Measurements from ENCODE around the gene MSANTD2.

DNA sequence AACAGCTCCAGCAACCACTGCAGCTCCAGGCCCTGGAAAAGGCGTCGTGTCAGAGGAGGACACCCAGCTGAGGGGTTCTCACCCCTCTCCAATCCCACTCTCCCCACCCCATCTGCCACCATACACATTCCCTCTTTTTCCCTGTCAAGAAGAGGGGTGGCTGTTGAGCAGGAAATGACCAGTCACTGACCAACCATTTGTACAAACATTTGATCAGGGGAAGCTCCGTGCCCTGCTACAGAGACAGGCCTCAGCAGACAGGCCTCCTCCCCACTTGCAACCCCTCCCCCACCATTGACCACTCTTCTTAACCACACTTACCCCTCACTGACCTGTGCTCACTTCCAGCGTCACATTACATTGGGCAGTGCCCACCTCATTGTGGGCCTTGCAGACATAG is 45.9 kb downstream of the MSANTD2 start:
- TF ChIP-seq, protein P1, sequence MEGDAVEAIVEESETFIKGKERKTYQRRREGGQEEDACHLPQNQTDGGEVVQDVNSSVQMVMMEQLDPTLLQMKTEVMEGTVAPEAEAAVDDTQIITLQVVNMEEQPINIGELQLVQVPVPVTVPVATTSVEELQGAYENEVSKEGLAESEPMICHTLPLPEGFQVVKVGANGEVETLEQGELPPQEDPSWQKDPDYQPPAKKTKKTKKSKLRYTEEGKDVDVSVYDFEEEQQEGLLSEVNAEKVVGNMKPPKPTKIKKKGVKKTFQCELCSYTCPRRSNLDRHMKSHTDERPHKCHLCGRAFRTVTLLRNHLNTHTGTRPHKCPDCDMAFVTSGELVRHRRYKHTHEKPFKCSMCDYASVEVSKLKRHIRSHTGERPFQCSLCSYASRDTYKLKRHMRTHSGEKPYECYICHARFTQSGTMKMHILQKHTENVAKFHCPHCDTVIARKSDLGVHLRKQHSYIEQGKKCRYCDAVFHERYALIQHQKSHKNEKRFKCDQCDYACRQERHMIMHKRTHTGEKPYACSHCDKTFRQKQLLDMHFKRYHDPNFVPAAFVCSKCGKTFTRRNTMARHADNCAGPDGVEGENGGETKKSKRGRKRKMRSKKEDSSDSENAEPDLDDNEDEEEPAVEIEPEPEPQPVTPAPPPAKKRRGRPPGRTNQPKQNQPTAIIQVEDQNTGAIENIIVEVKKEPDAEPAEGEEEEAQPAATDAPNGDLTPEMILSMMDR (IDR thresholded peaks at IDR 0.05; ENCODE audit: insufficient read depth, low read depth, low read length) = no peak
- TF ChIP-seq EZH2 (IDR thresholded peaks at IDR 0.05; ENCODE audit: insufficient read depth, low read length) = no peak
